Fibroblast of pulmonary artery (primary cell): Measurements from ENCODE around the gene KIRREL3.

Experiments used
- DNase-seq: peaks from one replicate; pipeline ENCODE4 v3.0.0-alpha.2; 2010; ENCODE audit warnings: low read depth
- H3K4me3 ChIP-seq: replicated peaks from 2 replicates; pipeline ENCODE4 v1.5.1; 2011; ENCODE audit warnings: low read depth, mild to moderate bottlenecking, control low read depth, low read length, moderate library complexity
- TF ChIP-seq, protein P1 (sequence below): IDR thresholded peaks from 2 replicates; pipeline ENCODE4 v1.5.1; 2011; ENCODE audit warnings: mild to moderate bottlenecking, control low read depth, low read length, inconsistent platforms; ENCODE audit errors: missing control alignments

KIRREL3 gene

DNA sequence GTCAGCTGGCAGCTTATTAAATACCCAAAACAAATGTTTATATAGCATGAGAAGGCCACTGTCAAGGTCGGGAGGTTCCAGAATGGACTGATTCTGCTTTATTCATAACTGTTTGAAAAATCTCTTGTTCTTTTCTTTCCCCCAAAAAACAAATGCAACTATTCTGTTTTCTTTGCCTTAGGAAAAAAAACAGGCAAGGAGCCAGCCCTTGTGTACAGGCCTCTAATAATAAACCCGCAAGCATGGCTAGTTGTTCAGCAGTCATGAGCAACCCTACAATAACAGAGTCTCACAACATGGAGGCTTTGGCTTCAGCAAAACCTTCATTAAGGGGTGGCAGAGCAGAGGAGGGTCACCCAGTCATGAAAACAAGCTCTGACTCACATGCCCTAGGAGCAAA lies 191.7 kb downstream of the KIRREL3 start:
- H3K4me3 ChIP-seq, result no peak overlapping the region
- TF ChIP-seq, protein P1, sequence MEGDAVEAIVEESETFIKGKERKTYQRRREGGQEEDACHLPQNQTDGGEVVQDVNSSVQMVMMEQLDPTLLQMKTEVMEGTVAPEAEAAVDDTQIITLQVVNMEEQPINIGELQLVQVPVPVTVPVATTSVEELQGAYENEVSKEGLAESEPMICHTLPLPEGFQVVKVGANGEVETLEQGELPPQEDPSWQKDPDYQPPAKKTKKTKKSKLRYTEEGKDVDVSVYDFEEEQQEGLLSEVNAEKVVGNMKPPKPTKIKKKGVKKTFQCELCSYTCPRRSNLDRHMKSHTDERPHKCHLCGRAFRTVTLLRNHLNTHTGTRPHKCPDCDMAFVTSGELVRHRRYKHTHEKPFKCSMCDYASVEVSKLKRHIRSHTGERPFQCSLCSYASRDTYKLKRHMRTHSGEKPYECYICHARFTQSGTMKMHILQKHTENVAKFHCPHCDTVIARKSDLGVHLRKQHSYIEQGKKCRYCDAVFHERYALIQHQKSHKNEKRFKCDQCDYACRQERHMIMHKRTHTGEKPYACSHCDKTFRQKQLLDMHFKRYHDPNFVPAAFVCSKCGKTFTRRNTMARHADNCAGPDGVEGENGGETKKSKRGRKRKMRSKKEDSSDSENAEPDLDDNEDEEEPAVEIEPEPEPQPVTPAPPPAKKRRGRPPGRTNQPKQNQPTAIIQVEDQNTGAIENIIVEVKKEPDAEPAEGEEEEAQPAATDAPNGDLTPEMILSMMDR, result no peak
- DNase-seq, result no peak

DNA sequence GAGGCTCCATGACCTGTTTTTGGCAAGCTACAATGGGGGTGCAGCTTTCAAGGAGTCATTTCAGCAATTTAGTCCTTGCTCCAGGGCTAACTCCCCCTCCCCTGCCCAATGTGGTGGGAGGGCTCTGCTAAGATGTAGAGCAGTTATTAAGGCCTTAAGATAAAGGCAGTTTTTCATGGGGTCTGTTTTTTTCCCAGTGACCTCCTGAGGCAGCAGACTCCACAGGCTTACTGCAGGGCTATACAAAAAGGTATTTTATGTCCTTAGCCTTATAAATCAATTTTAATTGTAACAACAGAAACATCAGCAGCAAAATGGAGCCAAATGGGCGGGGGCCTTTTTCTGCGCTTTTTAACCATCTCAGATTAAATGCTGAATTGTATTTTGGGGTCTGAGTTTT lies 192.3 kb downstream of the KIRREL3 start:
- no peak overlapping the region for H3K4me3 ChIP-seq
- TF ChIP-seq, protein P1, result no peak
- no peak for DNase-seq

DNA sequence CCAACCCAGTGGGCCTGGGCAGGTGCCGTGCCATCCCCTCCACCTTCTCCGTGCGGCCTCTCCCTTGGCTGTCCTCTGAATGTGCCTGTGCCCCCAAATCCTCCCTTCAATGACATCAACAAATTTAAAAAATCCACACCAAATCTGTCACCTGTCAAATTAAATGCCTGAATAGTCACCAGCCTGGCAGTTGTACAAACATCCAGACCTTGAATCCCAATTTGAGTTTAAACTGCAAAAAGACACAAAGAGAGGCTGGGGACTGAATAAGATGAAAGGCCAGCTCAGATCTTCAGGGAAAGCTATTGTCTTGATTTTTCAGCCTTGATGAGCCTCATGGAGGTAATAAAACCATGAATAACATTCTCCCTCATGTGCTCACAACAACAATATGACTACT lies 194.7 kb downstream of the KIRREL3 start:
- TF ChIP-seq, protein P1, result no peak
- DNase-seq, result no peak

DNA sequence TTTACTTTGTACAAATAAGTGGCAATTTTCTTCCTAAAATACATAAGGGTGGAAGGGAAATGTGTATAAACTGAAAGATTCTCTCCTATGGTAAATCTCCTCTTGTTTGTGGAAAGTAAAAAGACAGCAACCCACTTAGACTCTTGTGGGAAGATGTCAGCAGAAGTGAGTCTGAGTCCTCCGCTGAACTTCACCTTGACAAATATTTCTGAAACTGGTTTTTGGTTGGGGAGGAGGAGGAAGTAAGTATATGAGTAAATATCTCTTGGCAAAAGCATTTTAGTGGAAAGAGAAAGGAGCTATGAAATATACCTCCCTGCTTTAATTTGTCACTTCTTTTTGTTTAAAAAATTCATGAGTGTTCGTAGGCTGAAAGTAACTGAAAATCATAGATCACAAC lies 196.2 kb downstream of the KIRREL3 start:
- no peak for DNase-seq
- H3K4me3 ChIP-seq, result no peak overlapping the region
- TF ChIP-seq, protein P1, result no peak

More for the DNA sequence above, 194.7 kb downstream of the KIRREL3 start:
- no peak overlapping the region for H3K4me3 ChIP-seq

DNA sequence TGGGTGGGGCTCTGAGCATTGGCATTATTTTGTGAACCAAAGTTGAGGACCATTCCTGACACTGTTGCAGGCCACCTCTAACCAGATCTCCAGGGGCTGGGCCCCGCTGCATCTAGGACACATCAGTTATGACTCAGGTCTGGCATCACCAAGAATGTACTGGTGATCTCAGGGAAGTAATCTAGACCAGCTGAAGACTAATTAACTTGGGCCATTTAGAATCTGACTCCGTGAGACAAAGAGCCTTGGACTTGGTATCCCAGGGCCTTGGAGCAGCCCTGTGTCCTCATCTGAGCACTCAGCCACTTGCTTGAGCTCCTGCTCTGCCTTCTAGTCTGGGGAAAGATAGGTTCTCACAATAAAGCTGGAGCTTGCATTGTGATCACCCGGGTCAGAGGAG lies 200.6 kb downstream of the KIRREL3 start:
- DNase-seq, result no peak
- H3K4me3 ChIP-seq, result no peak overlapping the region
- TF ChIP-seq, protein P1, result no peak

DNA sequence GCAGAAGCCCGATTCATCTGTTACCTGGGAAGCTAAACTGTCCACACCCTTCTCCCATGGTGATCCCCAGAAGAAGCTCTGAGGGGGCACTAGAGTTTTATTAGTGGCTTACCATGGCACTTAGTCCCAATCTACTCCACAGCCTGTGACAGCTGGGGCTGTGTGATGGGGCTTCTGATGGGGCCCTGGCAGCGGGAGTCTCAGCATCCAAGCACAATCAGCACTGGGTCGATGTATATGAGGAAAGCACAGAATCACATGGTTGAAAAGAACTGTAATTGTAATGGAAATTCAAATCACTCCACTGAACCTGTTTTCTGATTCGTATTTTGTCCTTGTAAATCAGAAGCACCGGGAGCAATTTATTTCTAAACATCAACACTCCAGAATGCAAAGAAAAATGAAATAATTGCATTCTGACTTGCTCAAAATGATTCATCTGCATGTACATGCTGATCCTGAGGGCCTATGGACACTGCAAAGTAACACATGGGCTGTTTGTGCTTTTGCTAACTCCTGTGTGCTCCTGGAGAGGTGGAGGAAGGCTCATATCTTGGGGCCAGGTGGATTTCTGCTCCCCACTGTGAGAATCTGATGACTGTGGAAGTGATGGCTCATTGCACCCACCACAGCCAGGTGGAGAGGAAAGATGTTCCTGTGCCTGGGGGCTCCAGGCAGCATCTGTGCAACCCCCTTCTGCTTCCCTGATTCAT lies 203.0 kb downstream of the KIRREL3 start:
- DNase-seq, result no peak
- TF ChIP-seq, protein P1, result no peak
- H3K4me3 ChIP-seq, result no peak overlapping the region

DNA sequence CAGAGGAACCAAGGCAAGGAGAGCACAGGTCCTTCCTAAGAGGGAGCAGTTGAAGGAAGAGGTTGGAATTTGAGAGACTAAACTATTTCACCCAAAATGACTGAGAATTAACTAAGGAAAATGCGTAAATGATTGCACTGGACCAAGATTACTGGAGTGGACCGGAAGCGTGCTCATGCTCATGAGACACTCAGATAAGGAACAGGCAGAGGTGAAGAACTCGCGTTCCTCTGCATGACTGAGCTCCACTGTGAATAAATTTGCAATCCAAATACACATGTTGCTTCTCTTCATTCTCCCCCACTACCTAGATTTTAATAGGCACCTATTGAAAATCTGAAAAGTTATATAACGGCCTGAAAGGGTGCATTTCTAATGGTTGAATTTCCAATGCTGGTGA lies 207.0 kb downstream of the KIRREL3 start:
- TF ChIP-seq, protein P1, result no peak
- DNase-seq, result peak; percentile 43
- H3K4me3 ChIP-seq, result no peak overlapping the region
